Suppressor macrophage treated with lipopolysaccharide for 4 hours (primary cell): ENCODE results near the gene BCAS1.
"Not testable (repeated sequence)": the region's sequence is repeated elsewhere in the genome, so short reads cannot be mapped to it uniquely, and the experiment has no call there.

Experiments used
- DNase-seq: peaks from one replicate; pipeline ENCODE4 v3.0.0-alpha.2; 2020

The BCAS1 gene

GRCh38 chr20:53981752-53982437 is 88.5 kb downstream of the BCAS1 start:
- peak; percentile 25 for DNase-seq

- no peak for DNase-seq
Measured at GRCh38 chr20:53981130-53981529, 89.3 kb downstream of the BCAS1 start.

- no peak for DNase-seq
Measured at GRCh38 chr20:53980031-53980465, 90.3 kb downstream of the BCAS1 start.

GRCh38 chr20:53978497-53978896 is 91.9 kb downstream of the BCAS1 start:
- DNase-seq: no peak

- DNase-seq: no peak
Measured at GRCh38 chr20:53977391-53977790, 93.0 kb downstream of the BCAS1 start.

- no peak for DNase-seq
Measured at GRCh38 chr20:53975761-53976160, 94.6 kb downstream of the BCAS1 start.

- no peak for DNase-seq
Measured at GRCh38 chr20:53974785-53975555, 95.4 kb downstream of the BCAS1 start.

GRCh38 chr20:53973882-53974281 is 96.5 kb downstream of the BCAS1 start:
- DNase-seq: not testable (repeated sequence)

GRCh38 chr20:53972179-53972578 is 98.2 kb downstream of the BCAS1 start:
- no peak for DNase-seq

- no peak for DNase-seq
Measured at GRCh38 chr20:53971096-53971683, 99.2 kb downstream of the BCAS1 start.

- no peak for DNase-seq
Measured at GRCh38 chr20:53970232-53970631, 100.2 kb downstream of the BCAS1 start.

- DNase-seq: no peak
Measured at GRCh38 chr20:53967527-53967926, 102.9 kb downstream of the BCAS1 start.

GRCh38 chr20:53966774-53967398 is 103.5 kb downstream of the BCAS1 start:
- no peak for DNase-seq

GRCh38 chr20:53964501-53965253 is 105.7 kb downstream of the BCAS1 start:
- DNase-seq: no peak

- no peak for DNase-seq
Measured at GRCh38 chr20:53964067-53964466, 106.3 kb downstream of the BCAS1 start.

- no peak for DNase-seq
Measured at GRCh38 chr20:53963635-53964034, 106.8 kb downstream of the BCAS1 start.

GRCh38 chr20:53962388-53962787 is 108.0 kb downstream of the BCAS1 start:
- DNase-seq: no peak

- no peak for DNase-seq
Measured at GRCh38 chr20:53961527-53961926, 108.9 kb downstream of the BCAS1 start.

- no peak for DNase-seq
Measured at GRCh38 chr20:53960579-53961272, 109.7 kb downstream of the BCAS1 start.

- peak; percentile 41 for DNase-seq
Measured at GRCh38 chr20:53959911-53960578, 110.3 kb downstream of the BCAS1 start.

- DNase-seq: no peak
Measured at GRCh38 chr20:53958260-53958659, 112.1 kb downstream of the BCAS1 start.
